Cerebellar nuclear complex (tissue), 1 donor: ENCODE results near the gene NEDD4L.

Source experiments
- DNase-seq, 2 experiments: peaks; one replicate each; lab custom pipeline; 2025; lab: John Stamatoyannopoulos, UW

NEDD4L gene

GRCh38 chr18:58320907-58321561 lies 277.0 kb downstream of the NEDD4L start:
- no peak for DNase-seq

GRCh38 chr18:58321986-58322385 lies 278.0 kb downstream of the NEDD4L start:
- peak in 1 of 2 experiments; percentile 37 for DNase-seq

- DNase-seq: no peak
Observed at GRCh38 chr18:58322464-58322863, 278.4 kb downstream of the NEDD4L start.

- no peak for DNase-seq
Observed at GRCh38 chr18:58323866-58324762, 280.1 kb downstream of the NEDD4L start.

GRCh38 chr18:58324824-58325480 lies 280.9 kb downstream of the NEDD4L start:
- no peak for DNase-seq

- DNase-seq: no peak
Observed at GRCh38 chr18:58325494-58325893, 281.5 kb downstream of the NEDD4L start.

GRCh38 chr18:58334061-58334460 lies 290.0 kb downstream of the NEDD4L start:
- no peak for DNase-seq

GRCh38 chr18:58335223-58335622 lies 291.2 kb downstream of the NEDD4L start:
- no peak for DNase-seq

GRCh38 chr18:58335821-58336220 lies 291.8 kb downstream of the NEDD4L start:
- no peak for DNase-seq

- DNase-seq: no peak
Observed at GRCh38 chr18:58336605-58337004, 292.6 kb downstream of the NEDD4L start.

GRCh38 chr18:58337285-58337684 lies 293.3 kb downstream of the NEDD4L start:
- no peak for DNase-seq

- DNase-seq: no peak
Observed at GRCh38 chr18:58337686-58338085, 293.7 kb downstream of the NEDD4L start.

GRCh38 chr18:58338141-58338540 lies 294.1 kb downstream of the NEDD4L start:
- no peak for DNase-seq

- no peak for DNase-seq
Observed at GRCh38 chr18:58338961-58339592, 295.1 kb downstream of the NEDD4L start.

- no peak for DNase-seq
Observed at GRCh38 chr18:58339890-58340289, 295.9 kb downstream of the NEDD4L start.

GRCh38 chr18:58341916-58342315 lies 297.9 kb downstream of the NEDD4L start:
- no peak for DNase-seq

GRCh38 chr18:58344080-58344670 lies 300.1 kb downstream of the NEDD4L start:
- no peak for DNase-seq

- no peak for DNase-seq
Observed at GRCh38 chr18:58344861-58345463, 300.9 kb downstream of the NEDD4L start.

GRCh38 chr18:58345875-58346274 lies 301.8 kb downstream of the NEDD4L start:
- no peak for DNase-seq

GRCh38 chr18:58347135-58347534 lies 303.1 kb downstream of the NEDD4L start:
- DNase-seq: no peak

- DNase-seq: no peak
Observed at GRCh38 chr18:58348517-58348916, 304.5 kb downstream of the NEDD4L start.
